ENCODE data around the gene CD63. TPM values are rescaled to one million over a fixed set of nuclear protein-coding genes. Genes with fewer than 3 reads are reported as not detected.
A peak's percentile ranks its signal among the peaks of the same experiment; 100 is the strongest.

CD63 gene
- total RNA-seq, 1 experiment from 2014 or later: 897 TPM

GRCh38 chr12:55724940-55725309, 3.9 kb downstream of the CD63 start:
- in situ Hi-C loops (cut with HindIII; ENCODE audit: low sequenced_read_pairs): no loop called here
- DNase-seq (ENCODE audit: low spot score): no peak

- in situ Hi-C loops (cut with HindIII; ENCODE audit: low sequenced_read_pairs): no loop called here
- peak; percentile 60 for DNase-seq (ENCODE audit: low spot score)
These were observed 4.4 kb downstream of the CD63 start for GRCh38 chr12:55724226-55724939.

- no peak for DNase-seq (ENCODE audit: low spot score)
- in situ Hi-C loops (cut with HindIII; ENCODE audit: low sequenced_read_pairs): no loop called here
These were observed 5.1 kb downstream of the CD63 start for GRCh38 chr12:55723516-55724225.

- in situ Hi-C loops (cut with HindIII; ENCODE audit: low sequenced_read_pairs): no loop called here
- no peak for DNase-seq (ENCODE audit: low spot score)
These were observed 5.9 kb downstream of the CD63 start for GRCh38 chr12:55722948-55723347.

GRCh38 chr12:55721601-55722213, 7.1 kb downstream of the CD63 start:
- in situ Hi-C loops (cut with HindIII; ENCODE audit: low sequenced_read_pairs): no loop called here

GRCh38 chr12:55720894-55721444, 7.8 kb downstream of the CD63 start:
- DNase-seq (ENCODE audit: low spot score): peak; percentile 52
- in situ Hi-C loops (cut with HindIII; ENCODE audit: low sequenced_read_pairs): no loop called here

More at GRCh38 chr12:55721601-55722213, 7.1 kb downstream of the CD63 start:
- no peak for DNase-seq (ENCODE audit: low spot score)

- in situ Hi-C loops (cut with HindIII; ENCODE audit: low sequenced_read_pairs): no loop called here
- no peak for DNase-seq (ENCODE audit: low spot score)
These were observed 8.7 kb downstream of the CD63 start, which contains the start of gene RDH5 for GRCh38 chr12:55720071-55720564. RDH5 (plus strand) TSS chr12:55720393; CDS start chr12:55721185, 792 bp downstream.

GRCh38 chr12:55719371-55719770, 9.4 kb downstream of the CD63 start:
- in situ Hi-C loops (cut with HindIII; ENCODE audit: low sequenced_read_pairs): no loop called here
- DNase-seq (ENCODE audit: low spot score): no peak

GRCh38 chr12:55718624-55719275, 10.1 kb downstream of the CD63 start:
- DNase-seq (ENCODE audit: low spot score): no peak
- in situ Hi-C loops (cut with HindIII; ENCODE audit: low sequenced_read_pairs): no loop called here

GRCh38 chr12:55718015-55718414, 10.8 kb downstream of the CD63 start:
- no peak for DNase-seq (ENCODE audit: low spot score)
- in situ Hi-C loops (cut with HindIII; ENCODE audit: low sequenced_read_pairs): no loop called here

GRCh38 chr12:55717011-55718007, 11.5 kb downstream of the CD63 start:
- in situ Hi-C loops (cut with HindIII; ENCODE audit: low sequenced_read_pairs): no loop called here
- no peak for DNase-seq (ENCODE audit: low spot score)

- no peak for DNase-seq (ENCODE audit: low spot score)
- in situ Hi-C loops (cut with HindIII; ENCODE audit: low sequenced_read_pairs): no loop called here
These were observed 12.2 kb downstream of the CD63 start for GRCh38 chr12:55716582-55716957.

GRCh38 chr12:55715833-55716581, 12.8 kb downstream of the CD63 start, which contains the start of gene BLOC1S1:
BLOC1S1 (plus strand) TSS chr12:55716046; CDS start chr12:55716052, 6 bp downstream.
- in situ Hi-C loops (cut with HindIII; ENCODE audit: low sequenced_read_pairs): no loop called here
- peak; percentile 92 for DNase-seq (ENCODE audit: low spot score)

- in situ Hi-C loops (cut with HindIII; ENCODE audit: low sequenced_read_pairs): no loop called here
- DNase-seq (ENCODE audit: low spot score): no peak
These were observed 13.5 kb downstream of the CD63 start for GRCh38 chr12:55715169-55715764.

GRCh38 chr12:55713721-55714120, 15.1 kb downstream of the CD63 start:
- DNase-seq (ENCODE audit: low spot score): no peak
- in situ Hi-C loops (cut with HindIII; ENCODE audit: low sequenced_read_pairs): no loop called here

- no peak for DNase-seq (ENCODE audit: low spot score)
- in situ Hi-C loops (cut with HindIII; ENCODE audit: low sequenced_read_pairs): no loop called here
These were observed 16.0 kb downstream of the CD63 start for GRCh38 chr12:55712700-55713415.
